Measurements from ENCODE around the gene SLC2A13.

Gene SLC2A13

DNA sequence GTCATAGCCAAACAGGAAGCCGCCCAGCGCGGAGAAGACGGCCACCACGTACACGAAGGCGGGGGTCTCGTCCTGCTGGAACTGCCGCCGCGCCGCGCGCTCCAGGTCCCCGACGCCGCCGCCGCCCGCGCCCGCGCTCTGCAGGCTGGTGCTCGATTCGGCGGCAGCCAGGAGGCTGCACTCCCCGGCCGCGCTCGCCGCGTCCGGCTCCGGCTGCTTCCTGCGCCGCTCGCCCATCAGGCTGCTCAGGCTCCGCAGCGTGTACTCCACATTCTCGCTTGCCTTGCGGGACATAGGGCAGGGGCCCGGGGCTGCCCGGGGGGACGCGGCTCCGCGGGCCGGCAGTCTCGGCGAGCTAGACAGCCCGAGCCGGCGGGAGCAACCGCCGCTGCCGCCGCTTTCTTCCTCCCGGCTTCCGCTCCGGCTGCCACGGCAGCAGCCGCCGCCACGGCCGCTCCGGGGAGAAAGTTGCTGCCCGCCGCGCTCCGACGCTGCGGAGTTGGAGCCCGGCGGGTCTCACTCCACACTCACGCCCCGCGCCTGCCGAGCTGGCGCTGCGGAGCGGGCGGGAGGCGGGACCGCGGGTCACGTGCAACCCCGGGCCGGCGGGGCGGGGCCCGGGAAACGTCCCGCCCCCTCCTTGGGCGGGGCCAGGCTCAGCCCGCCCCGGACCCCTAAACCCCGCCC is at the start of gene SLC2A13:
Gene SLC2A13, minus strand, starts transcription at position 567 of the 687 bp plus-strand sequence. Its CDS starts 273 bp downstream, at position 294.
- DNase-seq (ENCODE audit: low read depth, low spot score): peak; percentile 30

DNA sequence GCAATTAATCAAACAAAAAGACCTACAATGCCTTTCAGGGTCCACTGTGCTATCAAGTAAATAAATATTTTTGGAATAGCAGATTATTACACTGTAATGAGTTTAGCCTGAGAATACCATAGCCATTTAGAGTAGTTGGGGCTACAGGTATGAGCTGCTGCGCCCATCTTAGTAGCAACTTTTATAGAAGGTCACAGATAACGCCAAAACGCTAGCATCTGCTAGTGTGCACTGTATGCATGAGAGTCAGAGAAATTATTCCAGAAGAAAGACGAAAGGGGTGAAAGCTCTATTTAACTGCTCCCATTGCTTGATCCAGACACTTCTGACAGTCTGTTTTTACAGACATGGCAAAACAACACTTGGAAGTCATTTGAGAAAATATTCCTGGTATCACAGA is 48.5 kb upstream of the SLC2A13 start:
- no peak for DNase-seq (ENCODE audit: low read depth, low spot score)

DNA sequence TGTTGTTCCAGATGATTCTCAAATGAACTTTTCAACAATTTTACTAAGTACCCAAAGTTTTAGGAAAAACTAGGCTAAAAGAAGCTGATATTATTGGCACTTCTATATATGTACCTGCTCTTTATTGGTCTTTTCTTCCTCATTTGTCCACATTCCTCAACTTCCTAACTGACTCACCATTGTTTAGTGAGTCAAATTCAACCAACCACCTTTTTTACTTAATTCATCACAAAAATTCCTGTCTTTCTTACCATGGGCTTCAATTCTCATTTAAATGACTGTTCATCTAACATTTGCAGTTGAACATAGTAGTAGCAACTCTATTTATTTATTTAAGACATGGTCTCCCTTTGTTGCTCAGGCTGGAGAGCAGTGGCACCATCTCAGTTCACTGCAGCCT is 47.6 kb upstream of the SLC2A13 start:
- DNase-seq (ENCODE audit: low read depth, low spot score): no peak

DNA sequence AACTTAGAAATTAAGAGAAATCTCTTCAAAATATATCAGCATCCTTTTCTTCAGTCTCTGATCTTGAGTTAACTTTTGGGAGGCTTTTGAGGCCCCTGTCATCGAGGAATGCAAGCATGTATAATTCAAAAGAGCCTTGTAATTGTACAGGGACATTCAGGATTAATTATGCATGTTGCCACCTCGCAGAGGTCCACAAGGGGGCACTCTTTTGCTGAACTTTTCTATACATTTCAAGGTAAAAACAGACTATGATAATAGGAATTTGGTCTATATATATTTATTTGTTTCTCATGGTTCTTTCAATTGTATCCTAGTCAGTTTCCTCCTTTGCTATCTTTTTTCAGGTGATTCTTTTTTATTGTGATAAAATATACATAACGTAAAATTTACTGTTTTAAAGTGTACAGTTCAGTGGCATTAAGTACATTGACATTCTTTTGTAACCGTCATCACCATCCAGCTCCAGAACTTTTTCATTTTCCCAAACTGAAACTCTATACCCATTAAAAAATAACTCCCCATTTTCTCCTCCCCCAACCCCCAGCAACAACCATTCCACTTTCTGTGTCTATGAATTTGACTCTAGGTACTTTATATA is 47.0 kb upstream of the SLC2A13 start:
- no peak for DNase-seq (ENCODE audit: low read depth, low spot score)

DNA sequence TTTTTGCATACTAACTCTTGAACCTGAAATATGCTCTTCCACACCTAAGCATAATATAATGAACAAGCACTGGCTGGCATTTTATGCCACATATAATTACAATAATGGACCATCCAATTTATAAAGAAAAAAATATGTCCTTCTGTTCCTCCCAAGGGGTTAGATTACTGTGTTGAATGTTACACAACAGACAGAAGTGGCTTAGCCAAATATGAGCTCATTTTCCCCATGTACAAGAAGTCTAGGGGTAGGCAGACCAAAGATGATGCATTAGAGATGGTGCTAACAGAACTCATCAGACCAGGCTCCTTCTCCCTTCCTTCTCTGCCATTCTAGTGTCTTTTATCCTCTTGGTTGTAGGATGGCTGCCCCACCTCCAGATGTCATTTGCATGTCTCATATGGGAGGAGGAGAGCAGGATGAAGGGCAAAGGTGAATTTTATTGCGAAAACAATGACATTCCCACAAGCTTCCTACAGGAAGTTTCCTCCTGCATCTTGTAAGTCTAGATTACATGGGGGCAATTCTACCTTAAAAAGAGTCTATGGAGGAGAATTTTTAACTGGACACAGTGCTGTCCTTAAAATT is 43.9 kb upstream of the SLC2A13 start:
- DNase-seq (ENCODE audit: low read depth, low spot score): no peak

DNA sequence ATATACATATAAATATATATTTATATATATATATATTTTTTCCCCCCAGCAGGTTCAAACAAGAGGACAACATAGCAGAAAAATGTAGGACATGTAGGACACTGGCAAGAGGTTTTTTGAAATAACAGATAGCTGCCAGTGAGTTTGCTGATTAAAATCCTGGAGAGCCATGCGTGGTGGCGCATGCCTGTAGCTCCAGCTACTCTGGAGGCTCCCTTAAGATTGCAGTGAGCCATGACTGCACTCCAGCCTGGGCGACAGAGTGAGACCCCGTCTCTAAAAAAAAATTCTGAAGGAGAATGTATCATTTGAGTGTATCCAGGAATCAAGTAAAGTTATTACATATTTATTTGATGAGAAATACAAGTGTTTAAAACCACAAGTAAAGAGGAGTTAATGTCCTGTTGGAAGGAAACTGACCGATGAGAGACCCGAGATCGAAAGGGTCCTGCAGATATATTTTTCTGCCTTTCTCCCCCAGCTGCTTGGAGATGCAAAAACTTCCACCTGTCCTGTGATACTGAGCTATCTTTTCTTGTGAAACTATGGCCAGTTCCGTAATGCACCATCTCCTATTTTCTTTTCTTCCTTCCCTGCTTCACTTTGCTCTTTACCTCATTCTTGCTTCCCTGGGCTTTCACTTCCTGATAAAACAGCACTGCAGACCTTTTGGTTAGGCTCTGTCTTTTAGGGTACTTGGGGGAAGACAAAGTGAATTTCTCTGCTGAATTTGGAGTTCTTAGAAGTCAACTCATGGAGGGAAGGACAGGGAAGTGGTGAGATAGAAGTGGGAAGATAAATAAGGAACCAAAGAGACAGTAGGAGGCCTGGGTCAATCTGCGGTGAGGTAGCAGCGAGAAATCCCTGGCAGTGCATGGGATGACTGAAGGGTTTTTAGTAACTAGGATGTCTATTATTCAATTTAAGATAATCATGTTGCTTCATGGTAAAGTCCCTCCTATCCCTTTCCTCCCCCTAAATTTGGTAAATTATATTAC is 41.2 kb upstream of the SLC2A13 start:
- no peak for DNase-seq (ENCODE audit: low read depth, low spot score)

DNA sequence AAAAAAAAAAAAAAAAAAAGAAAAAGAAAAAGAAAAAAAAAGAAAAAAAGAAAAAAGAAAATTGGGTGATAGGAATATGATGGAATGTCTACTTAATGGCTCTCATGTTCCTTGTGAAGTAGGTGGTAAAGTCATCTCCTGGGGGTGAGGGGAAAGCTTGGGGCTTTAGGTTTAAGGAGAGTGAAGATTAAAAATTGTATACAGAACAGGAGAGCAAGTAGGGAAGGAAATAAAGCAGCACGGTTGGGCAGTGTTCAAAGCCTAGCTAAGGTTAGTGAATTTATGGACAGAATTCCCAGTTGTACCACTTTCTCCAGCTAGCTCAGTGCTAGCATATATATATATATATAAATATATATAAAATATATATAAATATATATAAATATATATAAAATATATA is 40.0 kb upstream of the SLC2A13 start:
- no peak for DNase-seq (ENCODE audit: low read depth, low spot score)

DNA sequence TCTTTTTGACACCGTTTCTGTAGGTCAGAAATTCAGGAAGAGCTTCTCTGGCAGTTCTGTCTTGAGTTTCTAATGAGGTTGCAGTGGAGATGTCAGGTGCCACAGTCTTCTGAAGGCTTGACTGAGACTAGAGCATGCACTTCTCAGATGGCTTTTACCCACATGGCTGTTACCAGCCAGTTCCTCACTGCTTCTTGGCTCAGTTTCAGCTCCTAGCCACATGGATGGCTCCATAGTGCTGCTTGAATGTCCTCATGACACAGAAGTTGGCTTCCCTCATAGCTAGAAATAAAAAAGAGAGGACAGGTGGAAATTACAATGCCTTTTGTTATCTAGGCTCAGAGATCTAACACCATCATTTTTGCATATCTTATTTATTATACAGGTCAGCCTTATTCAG is 38.1 kb upstream of the SLC2A13 start:
- DNase-seq (ENCODE audit: low read depth, low spot score): no peak

DNA sequence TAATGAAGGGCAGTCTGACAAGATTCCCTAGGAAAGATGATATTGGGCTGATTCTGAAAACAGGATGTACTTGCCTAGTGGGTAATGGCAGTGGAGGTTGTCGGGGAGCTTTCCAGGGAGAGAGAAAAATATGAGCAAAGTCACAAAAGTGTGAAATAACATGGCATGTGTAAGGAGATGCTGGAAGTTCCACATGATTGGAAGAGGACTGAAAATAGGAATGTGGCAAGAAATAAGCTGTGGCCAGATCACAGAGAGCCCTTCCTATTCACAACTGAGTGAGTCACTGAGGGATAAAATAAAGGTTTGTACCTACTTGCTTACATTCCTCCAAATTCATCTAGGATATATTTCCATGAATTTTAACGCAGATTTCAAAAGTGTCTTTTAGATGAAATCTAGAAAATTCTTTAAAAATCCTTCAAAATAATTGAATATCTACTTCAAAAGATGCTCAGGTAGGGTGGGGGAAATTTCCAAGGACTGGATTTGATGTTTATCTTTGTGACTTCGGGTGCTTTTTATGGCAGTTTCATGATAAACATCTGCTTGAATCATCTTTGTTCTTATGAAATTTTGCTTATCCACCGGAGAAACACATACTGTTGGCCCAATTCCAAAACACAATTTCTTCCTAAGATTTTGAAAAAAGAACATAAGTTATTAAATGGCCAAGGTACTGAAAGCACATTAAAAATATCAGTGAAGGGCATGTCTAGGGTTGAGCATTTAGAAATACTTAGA is 36.3 kb upstream of the SLC2A13 start:
- no peak for DNase-seq (ENCODE audit: low read depth, low spot score)

DNA sequence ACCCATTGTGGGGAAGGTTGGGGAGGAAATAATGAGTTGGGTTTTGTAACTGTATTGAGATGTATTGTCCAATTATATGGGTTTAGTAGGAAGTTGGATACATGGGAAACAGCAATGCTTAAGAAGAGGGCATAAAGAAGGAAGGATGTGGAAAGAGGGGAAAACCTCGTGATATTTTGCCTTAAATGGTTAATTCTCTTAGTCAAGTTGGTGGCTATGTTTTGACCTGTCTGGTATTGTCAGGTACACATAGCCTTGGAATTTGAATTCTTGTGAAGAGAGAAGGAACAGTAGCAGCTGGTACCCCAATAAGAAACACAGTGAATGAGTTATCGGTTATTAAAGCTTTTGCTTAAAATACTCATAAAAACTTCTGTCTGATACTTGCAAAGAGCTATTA is 32.6 kb upstream of the SLC2A13 start:
- DNase-seq (ENCODE audit: low read depth, low spot score): no peak

DNA sequence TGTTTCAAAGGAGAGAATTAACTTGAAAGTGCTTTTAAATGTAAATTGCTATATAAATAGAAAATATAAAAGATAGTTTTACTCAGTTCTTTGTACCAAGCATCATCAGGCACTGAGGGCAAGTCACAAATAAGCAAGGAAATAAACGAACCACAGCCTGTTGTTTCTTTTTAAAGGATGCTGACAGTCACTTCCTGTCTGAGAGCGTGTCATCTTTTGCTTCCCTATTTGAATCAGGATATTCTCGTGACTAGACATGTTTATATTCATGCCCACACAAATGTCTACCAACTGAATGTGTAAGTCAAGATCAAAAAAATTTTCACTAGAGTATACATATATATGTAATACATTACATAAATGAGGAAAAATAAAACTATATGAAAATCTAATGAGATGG is 31.4 kb upstream of the SLC2A13 start:
- DNase-seq (ENCODE audit: low read depth, low spot score): no peak

DNA sequence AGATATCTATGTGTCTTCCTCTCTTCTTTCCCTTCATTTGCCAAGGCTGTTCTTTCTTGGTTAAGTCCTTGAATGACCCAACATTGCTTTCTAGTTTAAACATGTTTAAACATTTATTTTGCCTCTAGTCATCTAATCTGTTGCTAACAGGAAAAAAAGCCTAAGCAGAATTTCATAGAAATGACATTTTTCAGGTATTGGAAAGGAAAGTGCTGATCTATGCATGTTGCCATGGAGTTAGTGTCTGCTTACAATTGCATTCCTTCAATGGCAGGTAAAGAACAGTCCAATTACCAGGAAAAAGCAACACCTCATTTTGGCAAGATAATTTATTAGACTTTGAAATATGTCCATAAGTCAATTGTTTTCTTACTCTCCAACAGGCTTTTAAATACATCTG is 21.5 kb upstream of the SLC2A13 start:
- no peak for DNase-seq (ENCODE audit: low read depth, low spot score)

DNA sequence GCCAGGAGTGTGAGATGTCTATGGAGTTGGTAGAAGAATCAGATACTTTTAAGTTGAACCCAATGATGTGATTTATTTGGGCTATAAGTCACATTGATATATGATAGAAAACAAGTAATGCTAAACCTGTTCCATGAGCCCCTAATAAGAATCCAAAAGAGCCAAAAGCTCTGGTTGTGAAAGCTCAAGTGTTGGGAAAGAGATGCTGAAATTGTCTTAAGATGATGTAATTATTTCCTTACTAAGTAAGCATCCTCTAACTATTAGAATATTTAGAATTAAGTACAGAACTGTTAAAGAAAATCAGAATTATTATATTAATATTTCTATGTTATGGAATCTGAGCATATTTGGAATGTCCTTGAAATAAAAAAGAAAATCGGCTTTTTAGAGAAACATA is 17.6 kb upstream of the SLC2A13 start:
- DNase-seq (ENCODE audit: low read depth, low spot score): no peak

DNA sequence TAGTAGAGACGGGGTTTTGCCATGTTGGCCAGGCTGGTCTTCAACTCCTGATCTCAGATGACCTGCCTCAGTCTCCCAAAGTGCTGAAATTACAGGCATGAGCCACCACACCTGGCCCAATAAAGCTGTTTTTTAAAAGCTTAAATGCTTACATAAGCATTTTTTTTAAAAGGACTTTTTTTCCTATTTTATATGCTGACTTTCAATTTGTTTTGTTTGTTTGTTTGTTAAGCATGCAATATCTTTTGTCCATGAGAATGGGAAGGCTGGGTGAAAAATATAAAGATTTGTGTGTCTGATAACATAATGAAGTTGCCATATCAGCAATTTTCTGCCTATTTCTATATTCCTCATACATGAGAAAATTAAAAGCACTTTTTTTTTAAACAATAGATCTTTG is 17.0 kb upstream of the SLC2A13 start:
- DNase-seq (ENCODE audit: low read depth, low spot score): no peak

DNA sequence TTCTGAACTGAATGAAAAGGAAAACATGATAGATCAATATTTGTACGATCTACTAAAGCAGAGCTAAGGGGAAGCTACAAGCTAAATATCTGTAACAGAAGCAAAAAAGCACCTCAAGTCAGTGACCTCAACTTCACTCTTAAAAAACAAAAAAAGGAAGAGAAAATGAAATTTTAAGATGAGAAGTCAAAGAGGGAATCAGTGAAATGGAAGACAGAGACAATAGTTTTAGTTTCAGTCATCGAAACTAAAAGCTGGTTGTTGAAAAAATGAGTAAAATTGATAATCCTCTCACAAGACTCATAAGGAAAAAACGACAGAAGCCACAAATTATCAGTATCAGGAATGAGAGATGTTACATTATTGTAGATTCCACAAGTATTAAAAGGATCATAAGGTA is 11.9 kb upstream of the SLC2A13 start:
- no peak for DNase-seq (ENCODE audit: low read depth, low spot score)

DNA sequence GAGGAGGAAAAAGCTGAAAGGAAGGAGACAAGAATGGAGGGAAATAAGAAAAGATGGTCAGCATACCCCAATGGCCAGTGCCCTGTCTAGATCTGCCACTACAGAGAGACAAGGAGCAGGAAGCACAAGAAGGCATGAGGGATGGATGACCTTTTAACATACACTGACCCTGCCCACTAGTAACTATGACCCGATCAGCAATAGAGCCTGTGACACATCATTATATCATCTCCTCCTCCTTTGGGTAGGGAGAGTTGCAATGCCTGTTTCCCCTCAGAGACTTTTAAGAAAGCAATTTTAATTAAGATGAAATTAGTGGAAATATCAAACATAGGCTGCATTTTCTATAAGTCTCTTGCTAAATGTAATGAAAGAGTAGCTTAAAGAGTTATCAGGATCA is 4.7 kb upstream of the SLC2A13 start:
- no peak for DNase-seq (ENCODE audit: low read depth, low spot score)

DNA sequence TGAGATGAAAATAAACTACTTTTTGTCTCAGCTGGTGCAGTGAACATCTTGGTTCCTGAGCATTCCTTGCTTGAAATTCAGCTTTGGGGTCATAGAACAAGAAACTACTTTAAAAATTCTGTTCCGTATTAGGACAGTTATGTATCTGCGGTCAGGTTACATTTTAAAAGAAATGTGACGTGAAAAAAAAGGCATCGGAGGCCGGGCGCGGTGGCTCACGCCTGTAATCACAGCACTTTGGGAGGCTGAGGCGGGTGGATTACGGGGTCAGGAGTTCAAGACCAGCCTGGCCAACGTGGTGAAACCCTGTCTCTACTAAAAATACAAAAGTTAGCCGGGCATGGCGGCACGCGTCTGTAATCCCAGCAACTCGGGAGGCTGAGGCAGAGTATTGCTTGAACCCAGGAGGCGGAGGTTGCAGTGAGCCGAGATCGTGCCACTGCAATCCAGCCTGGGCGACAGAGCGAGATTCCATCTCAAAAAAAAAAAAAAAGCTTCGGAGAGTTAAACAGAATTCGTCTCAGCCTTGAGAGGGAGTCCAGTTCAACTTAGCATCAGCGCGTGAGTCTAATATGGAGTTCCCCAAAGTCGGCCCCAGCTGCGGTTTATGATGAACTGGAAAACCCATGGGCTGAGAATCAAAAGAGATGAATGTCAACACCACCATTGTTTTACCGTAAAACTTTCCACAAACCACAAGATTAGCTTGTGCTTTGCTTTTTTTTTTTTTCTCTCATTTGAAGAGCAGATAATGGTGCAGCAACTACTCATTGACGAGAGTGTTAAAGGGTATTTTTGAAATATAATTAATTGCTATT is 2.1 kb upstream of the SLC2A13 start:
- DNase-seq (ENCODE audit: low read depth, low spot score): no peak

DNA sequence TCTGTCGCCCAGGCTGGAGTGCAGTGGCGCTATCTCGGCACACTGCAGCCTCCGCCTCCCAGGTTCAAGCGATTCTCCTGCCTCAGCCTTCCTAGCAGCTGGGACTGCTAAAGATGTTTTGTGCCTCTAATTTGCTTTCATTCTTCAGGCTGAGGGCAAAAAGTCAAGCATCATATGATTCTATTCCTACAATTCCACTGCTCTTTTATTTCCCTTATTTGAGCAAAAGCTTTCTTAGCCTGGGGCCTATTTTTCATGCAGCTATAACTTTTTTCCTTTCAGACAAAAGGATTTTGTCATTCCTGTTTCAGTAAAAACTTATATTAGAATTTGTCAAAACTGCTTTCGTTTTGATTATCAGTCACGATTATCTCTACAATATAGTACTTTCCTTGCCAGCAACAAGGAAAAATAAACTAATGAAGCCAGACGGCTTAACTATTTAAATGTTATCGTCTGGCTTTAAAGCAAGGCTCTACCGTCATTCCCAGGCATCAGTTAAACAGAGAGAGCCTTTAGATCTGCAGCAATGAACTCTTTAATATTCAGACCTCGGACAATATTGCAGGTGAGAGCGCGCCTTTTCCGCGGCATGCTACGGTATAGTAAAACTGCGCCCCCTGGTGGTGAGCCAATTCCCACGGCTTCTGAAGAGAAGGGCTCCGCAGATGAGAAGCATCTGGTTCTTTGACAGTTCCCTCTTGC is 1.4 kb upstream of the SLC2A13 start:
- DNase-seq (ENCODE audit: low read depth, low spot score): peak; percentile 72

DNA sequence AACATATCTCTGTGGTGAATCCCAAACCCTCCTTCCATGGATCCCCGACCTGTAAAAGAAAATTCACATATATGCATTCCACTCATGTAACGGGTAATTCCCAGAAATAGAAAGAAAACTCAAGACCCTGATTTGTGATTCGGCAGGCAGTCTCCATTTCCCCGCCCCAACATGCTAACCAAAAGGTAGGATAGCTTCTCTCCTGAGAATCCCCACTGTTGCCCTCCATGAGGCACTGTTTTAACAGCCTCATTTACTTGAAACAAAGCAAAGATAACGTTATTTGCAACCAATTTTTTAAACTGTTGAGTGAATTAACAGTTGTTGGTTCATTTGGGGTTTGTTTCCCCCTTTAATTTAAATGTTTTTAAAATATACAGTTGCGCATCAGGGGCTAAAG is 774 bp upstream of the SLC2A13 start:
- DNase-seq (ENCODE audit: low read depth, low spot score): no peak

DNA sequence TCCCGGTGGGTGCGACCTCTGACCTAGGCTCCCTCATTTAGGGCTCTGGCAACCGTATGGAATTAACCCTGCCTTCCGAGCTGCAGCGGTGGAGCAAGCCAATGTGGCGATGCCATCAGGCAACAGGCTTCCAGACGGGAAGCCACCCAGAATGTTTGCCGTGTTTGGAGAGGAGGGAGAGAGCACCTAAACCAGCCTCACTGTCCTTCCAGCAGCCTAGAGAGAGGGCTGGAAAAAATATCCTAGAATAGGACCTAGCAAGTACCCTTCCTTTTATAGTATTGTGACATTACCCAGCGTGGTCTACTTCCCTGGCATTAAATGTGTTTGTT is 287 bp upstream of the SLC2A13 start:
- DNase-seq (ENCODE audit: low read depth, low spot score): no peak

Data from activated naive CD8-positive, alpha-beta T cell treated with anti-CD3 and anti-CD28 coated beads, Interleukin-2, amount 50 U/mL, for 16 hours (primary cell).